AG09319 (cell line): ENCODE results near the gene TP53TG5.
A peak's percentile ranks its signal among the peaks of the same experiment; 100 is the strongest.

Source experiments
- DNase-seq: peaks from one replicate; pipeline ENCODE4 v3.0.0-alpha.2; 2010; ENCODE audit warnings: low read depth; ENCODE audit errors: extremely low read depth
- CTCF ChIP-seq: IDR thresholded peaks from 2 replicates; pipeline ENCODE4 v1.5.1; 2011; ENCODE audit warnings: low read depth, mild to moderate bottlenecking, inconsistent platforms, low read length, moderate library complexity

The TP53TG5 gene

DNA sequence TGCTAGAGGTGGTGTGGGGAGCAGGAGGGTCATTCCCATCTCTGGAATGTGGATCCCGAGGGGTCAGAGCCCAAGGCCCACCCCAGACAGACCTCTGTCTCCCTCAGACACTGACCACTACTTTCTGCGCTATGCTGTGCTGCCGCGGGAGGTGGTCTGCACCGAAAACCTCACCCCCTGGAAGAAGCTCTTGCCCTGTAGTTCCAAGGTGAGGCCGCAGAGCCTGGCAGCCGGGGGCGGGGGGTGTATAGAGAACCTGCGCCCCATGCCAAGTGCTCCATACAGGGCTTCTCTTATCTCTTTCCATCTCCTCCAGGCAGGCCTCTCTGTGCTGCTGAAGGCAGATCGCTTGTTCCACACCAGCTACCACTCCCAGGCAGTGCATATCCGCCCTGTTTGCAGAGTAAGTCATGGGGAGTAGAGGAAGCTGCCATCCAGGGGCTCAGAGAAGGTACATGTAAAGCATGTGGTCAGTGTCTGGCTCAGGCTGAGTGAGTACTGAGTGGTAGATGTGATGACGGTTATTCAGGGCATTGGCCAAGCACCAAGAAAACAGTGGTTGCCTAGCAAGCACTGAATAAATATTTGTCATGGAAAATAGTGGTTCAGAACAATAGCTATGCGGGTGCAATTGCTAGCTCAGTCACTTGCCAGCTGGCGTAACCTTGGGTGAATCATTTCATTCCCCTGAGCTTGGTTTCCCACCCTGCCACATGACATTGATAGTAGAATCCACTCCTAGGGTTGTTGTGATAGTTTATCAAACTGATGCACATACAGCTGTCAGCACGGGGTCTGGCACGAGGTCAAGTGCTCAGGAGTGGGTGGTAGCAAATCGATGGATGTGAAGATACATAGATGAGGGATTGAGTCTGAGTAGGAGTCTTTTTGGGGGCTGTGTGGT is 41.3 kb upstream of the TP53TG5 start:
- TF ChIP-seq CTCF: no peak
- peak; percentile 90 for DNase-seq

DNA sequence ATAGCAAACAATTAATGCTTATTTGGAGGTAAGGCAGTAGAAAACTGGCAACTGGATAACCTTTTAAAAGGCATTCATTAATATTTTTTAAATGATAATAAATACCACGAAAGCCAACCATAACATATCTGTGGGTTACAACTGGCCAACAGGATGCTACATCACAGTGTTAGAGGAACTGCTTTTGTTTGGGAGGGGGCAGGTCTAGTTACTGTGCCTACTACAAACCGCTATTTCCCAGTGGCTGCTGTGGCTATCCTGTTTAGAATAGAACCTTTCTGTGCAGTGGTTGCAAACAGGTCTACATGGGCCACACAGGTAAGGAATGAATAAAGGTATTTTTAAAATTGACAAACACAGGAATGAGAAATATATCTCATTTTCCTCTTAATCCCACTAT is 38.8 kb upstream of the TP53TG5 start:
- no peak for TF ChIP-seq CTCF
- DNase-seq: no peak

- TF ChIP-seq CTCF: no peak; the same call in 1 of the 2 replicates
- peak; percentile 32 for DNase-seq
These were observed 37.9 kb upstream of the TP53TG5 start, which contains the start of gene PIGT for GRCh38 chr20:45415822-45416637. Gene PIGT, plus strand, starts transcription at chr20:45416141. Its CDS starts 16 bp downstream, at chr20:45416157.

DNA sequence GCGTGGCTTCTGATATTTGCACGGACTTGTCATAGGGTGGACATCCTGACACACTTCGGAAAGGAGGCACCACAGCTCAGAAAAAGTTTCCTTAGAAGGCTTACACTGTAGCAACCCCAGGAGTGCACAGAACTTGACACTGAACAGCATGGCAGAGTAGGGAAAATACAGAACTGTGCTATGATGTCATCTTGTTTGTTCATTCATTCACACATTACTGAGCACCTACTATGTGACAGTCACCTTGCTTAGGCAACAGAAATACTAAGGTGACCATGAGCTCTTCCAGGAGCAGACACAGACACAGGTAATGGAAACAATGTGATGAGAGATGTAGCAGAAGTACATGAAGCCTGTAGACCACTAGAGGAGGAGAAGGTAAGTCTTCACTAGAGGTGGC is 35.4 kb upstream of the TP53TG5 start:
- no peak for DNase-seq
- no peak for TF ChIP-seq CTCF

DNA sequence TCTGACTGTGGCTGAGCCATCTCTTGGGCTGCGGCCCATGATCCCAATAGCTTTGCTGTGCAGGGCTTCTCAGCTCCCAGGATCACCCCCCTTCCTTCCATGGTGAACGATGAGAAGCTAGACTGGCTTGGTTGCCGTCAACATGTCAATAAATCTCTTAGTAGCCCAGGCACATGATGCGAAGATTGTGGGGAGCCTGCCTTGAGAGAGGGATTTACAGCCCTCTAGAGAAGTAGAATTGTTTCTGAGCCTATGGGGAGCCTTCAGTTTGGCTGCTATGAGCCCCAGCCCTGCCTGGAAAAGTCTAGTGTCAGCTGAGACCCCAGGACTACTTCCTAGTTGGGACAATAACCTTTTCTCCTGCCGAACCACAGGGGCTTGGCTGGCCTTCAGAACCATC is 34.5 kb upstream of the TP53TG5 start:
- no peak for TF ChIP-seq CTCF
- DNase-seq: no peak

DNA sequence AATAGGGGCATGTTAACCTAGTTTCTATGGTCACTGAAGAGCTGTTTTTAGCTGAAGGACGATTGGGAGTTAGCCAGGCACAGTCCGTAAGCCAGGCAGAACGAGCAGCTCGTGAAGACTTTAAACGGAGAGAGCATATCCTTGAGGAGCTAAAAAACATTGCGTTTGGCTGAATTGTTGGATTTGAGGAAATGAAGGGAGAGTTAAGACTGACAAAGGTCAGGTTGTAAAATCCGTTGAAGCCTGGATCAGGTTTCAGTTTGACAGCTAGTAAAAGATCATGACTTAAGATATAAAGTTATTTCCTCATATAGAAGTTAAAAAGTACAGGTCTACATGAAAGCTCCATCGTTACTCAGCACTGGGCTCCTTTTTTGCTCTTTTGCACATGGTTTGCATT is 32.8 kb upstream of the TP53TG5 start:
- DNase-seq: no peak
- TF ChIP-seq CTCF: no peak
